HTR-8/SVneo (cell line): Measurements from ENCODE around the gene TOP2A.

Experiments
- DNase-seq: peaks from one replicate; pipeline ENCODE4 v3.0.0; 2011; ENCODE audit warnings: low spot score, mixed read lengths; ENCODE audit not compliant: insufficient read length
- FAIRE-seq: peaks from 2 replicates; lab custom pipeline; 2011; peaks lifted over from hg19 to GRCh38; lab: Jason Lieb, UNC

Gene TOP2A

GRCh38 chr17:40363111-40363827, 54.4 kb downstream of the TOP2A start:
- DNase-seq (no peak), FAIRE-seq (no peak)

DNA sequence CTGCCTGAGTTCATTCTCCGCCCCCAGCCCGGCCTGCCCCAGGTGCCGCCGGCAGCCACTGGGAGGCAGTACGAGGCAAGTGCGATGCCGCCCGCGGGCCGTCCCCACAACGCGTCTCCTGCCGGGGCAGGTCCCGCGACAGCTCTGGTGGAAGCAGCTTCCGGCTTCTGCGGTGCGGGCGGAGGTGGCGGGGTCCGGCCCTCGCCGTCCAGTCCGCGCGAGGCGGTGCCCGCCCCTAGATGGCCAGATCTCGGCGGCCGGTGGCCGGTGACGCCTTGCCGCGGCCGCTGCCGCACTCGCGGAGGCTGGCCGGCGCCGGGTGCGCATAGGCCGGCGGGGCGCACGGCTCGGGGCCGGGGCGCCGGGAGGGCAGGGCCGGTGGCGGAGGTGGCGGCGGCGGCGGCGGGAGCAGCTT, 55.0 kb downstream of the TOP2A start:
- peak; percentile 99 for FAIRE-seq
- DNase-seq: peak; percentile 93

DNA sequence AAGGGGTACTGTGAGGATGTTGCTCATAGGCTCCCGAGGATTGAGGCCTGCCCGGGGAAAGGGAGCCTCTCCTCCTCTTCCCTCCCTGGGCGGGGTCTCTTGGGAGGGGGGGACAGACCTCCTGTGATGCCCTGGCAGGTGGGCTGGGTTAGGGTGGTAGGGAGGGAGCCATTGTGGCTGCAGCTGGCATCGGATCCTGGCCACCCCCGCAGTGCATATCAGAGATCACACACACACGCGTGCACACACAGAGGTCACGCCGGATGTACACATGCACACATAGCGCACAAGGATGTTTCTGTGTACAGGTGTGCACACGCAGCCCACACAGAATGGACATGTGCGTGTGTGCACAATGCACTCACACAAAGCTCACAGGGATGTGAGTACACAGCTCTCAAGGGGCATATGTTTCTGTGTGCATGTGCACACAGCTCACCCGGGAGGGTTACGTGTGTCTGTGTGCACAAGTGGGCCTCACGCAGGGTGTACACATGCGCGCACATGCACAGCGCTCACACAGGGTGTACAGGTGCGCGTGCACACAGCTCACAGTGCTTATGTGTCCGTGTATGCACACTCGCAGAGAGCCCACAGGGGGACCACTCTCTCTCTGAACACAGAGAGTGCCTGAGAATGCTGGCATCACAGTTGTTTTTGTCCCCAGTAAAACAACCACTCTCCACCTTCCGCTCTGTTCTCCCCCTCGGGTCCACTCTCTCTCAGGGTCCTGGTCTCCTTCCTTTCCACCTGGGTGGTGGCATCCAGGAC, 55.6 kb downstream of the TOP2A start:
- no peak for FAIRE-seq
- DNase-seq: no peak

GRCh38 chr17:40361063-40361924, 56.4 kb downstream of the TOP2A start:
- no peak for FAIRE-seq

GRCh38 chr17:40360091-40360490, 57.6 kb downstream of the TOP2A start:
- DNase-seq (no peak), FAIRE-seq (no peak)

More at GRCh38 chr17:40361063-40361924, 56.4 kb downstream of the TOP2A start:
- DNase-seq: no peak

- FAIRE-seq (peak; percentile 93), DNase-seq (peak; percentile 91)
Observed at GRCh38 chr17:40358323-40359038, 59.2 kb downstream of the TOP2A start.

DNA sequence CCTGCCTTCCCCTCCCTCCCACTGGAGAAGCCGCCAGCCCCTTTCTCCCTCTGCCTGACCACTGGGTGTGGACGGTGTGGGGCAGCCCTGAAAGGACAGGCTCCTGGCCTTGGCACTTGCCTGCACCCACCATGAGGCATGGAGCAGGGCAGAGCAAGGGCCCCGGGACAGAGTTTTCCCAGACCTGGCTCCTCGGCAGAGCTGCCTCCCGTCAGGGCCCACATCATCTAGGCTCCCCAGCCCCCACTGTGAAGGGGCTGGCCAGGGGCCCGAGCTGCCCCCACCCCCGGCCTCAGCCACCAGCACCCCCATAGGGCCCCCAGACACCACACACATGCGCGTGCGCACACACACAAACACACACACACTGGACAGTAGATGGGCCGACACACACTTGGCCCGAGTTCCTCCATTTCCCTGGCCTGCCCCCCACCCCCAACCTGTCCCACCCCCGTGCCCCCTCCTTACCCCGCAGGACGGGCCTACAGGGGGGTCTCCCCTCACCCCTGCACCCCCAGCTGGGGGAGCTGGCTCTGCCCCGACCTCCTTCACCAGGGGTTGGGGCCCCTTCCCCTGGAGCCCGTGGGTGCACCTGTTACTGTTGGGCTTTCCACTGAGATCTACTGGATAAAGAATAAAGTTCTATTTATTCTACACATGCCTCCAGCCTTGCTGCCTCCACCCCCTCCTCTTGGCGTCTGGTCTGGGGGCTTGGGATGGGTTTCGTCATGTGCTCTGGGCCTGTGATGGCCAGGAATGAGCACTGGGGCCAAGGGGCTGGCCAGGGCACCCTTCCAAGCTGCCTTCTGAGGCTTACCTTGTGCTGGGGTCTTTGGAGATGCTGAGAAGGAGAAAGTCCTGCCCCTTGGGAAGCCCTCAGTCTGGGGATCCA, 60.5 kb downstream of the TOP2A start:
- no peak for DNase-seq
- FAIRE-seq: no peak

- DNase-seq (no peak), FAIRE-seq (no peak)
Observed at GRCh38 chr17:40355804-40356758, 61.6 kb downstream of the TOP2A start.

DNA sequence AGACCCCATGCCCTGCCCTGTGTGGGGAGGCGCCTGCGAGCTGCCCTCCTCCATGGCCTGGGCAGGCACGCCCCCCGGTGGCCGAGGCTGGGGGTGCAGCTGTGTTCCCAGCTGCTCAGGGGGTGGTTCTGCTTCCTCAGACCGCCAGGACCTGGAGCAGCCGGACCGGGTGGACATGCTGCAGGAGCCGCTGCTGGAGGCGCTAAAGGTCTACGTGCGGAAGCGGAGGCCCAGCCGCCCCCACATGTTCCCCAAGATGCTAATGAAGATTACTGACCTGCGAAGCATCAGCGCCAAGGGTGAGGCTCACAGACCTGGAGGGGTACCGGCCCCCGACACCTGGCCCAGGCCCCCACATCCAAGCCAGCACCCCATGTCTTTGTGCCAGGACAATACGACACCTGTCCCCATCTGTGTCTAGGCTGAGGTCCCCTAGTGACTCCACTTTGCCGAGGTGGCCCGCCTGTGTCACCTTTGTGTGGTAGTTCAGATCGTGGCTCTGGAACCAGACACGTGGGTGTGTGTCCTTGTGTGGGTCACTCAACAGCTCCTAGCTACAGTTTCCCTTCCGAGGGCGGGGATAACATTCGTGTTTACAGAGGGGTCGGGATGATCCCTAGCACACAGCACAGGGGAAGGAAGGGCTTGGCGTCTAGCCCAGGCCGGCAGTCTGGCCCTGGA, 62.4 kb downstream of the TOP2A start:
- peak; percentile 81 for DNase-seq
- FAIRE-seq: peak; percentile 93

- DNase-seq (no peak), FAIRE-seq (peak; percentile 26)
Observed at GRCh38 chr17:40354221-40355122, 63.2 kb downstream of the TOP2A start.

- no peak for FAIRE-seq
Observed at GRCh38 chr17:40352779-40353394, 64.8 kb downstream of the TOP2A start.

DNA sequence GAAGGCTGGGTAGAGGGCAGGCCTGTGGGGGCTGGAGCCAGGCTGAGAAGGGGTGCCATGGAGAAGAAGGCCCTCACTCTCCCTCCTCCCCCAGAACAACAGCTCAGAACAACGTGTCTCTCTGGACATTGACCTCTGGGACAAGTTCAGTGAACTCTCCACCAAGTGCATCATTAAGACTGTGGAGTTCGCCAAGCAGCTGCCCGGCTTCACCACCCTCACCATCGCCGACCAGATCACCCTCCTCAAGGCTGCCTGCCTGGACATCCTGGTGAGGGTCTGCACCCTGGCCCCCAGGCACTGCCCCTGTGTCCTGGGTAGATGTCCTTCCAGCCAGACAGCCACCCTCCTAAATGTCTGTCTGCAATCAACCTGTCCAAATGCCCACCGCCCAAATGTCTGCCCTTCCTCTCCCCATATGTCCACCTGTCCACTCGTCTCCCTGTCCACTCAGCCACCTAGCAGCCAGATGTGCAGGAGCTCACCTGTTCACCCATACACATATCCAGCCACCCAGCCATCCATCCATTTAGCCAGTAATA, 65.4 kb downstream of the TOP2A start:
- DNase-seq: no peak
- FAIRE-seq: no peak

More at GRCh38 chr17:40352779-40353394, 64.8 kb downstream of the TOP2A start:
- no peak for DNase-seq

DNA sequence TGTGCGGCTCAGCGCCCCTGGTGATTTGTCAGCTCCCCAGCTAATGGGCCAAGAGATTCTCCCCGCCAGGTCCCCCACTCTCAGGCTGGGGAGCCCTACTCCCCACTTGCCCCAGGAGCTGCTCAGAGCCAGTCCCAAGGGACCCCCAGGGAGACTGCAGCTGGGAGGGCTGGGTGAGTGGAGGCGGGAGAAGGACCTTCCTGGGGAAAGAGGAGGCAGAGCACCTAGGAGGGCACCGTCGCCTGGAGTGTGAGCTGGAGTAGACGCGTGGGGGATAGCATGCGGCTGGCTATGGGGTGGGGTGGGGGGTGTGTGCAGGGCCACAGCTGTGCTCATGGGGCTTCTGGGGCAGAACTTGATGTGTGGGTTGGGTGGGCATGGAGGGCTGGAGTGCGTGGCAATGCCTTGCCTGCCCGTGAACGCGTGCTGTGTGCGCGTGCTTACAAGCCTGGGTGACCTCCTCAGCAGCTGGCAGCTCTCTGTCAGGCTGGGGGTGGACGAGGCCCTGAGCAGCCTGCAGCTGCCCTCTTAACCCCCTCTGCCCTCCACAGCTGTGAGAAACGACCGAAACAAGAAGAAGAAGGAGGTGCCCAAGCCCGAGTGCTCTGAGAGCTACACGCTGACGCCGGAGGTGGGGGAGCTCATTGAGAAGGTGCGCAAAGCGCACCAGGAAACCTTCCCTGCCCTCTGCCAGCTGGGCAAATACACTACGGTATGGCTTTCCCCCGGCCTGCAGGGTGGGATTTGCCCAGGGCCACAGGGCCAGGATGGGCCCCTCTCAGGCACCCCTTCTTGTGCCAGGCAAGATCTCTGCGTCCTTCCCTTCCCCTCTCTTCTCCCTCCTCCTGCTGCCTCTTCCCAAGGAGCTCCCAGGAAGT, 66.1 kb downstream of the TOP2A start:
- DNase-seq (no peak), FAIRE-seq (no peak)

GRCh38 chr17:40350689-40351358, 66.9 kb downstream of the TOP2A start:
- no peak for FAIRE-seq
- no peak for DNase-seq
